ENCODE measurements around the gene UTS2B. TPM values are rescaled to one million over a fixed set of nuclear protein-coding genes. Genes with fewer than 3 reads are reported as not detected.
A peak's percentile ranks its signal among the peaks of the same experiment; 100 is the strongest.

UTS2B gene
- total and polyA plus RNA-seq, 10 of the 15 experiments (the other 5 are each of a cell fraction or from before 2014, with no cell fraction given), result 0.15 to 0.72 (median 0.44) TPM

DNA sequence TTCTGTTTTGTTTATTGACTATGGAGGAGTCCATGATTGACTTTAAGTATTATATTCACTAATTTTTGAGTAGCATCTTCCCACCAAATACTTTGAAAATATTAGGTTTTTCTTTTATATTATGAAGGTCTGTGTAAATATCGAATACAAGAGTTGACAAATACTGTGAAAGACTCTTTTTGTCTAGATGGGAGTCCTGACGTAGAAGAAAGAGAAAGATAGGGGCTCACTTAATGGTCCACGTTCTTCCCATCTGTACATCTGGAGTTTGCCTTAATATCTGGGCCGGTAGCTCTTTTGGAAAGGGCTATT is 7.8 kb upstream of the UTS2B start (continued):
- TF ChIP-seq, protein P1, sequence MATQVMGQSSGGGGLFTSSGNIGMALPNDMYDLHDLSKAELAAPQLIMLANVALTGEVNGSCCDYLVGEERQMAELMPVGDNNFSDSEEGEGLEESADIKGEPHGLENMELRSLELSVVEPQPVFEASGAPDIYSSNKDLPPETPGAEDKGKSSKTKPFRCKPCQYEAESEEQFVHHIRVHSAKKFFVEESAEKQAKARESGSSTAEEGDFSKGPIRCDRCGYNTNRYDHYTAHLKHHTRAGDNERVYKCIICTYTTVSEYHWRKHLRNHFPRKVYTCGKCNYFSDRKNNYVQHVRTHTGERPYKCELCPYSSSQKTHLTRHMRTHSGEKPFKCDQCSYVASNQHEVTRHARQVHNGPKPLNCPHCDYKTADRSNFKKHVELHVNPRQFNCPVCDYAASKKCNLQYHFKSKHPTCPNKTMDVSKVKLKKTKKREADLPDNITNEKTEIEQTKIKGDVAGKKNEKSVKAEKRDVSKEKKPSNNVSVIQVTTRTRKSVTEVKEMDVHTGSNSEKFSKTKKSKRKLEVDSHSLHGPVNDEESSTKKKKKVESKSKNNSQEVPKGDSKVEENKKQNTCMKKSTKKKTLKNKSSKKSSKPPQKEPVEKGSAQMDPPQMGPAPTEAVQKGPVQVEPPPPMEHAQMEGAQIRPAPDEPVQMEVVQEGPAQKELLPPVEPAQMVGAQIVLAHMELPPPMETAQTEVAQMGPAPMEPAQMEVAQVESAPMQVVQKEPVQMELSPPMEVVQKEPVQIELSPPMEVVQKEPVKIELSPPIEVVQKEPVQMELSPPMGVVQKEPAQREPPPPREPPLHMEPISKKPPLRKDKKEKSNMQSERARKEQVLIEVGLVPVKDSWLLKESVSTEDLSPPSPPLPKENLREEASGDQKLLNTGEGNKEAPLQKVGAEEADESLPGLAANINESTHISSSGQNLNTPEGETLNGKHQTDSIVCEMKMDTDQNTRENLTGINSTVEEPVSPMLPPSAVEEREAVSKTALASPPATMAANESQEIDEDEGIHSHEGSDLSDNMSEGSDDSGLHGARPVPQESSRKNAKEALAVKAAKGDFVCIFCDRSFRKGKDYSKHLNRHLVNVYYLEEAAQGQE (IDR thresholded peaks at IDR 0.05; ENCODE audit: low read depth, low read length), result no peak
- no peak for TF ChIP-seq LARP7 (IDR thresholded peaks at IDR 0.05)

DNA sequence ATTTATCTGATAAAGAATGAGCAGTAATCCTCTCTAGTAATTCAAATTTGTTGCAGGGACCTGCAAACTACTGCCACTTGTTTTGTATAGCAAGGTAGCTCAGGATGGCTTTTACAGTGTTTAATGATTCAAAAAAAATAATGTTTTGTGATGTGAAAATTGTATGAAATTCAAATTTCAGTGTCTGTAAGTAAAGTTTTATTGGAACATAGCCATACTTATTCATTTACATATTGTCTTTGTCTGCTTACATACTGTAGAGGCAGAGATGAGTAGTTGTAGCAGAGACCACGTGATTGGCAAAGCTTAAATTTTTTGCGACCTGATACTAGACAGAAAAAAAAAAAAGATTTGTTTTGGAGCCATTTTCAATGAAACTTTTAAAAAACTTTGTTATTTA is 6.5 kb upstream of the UTS2B start:
- Histone ChIP-seq H3K9ac (ENCODE audit: control insufficient read depth, insufficient read depth, low read length) (no peak overlapping the region), H2AFZ (ENCODE audit: control insufficient read depth, low read depth, low read length) (no peak overlapping the region), H3K4me2 (ENCODE audit: control insufficient read depth, insufficient read depth) (peak overlapping the region; percentile 66), H4K20me1 (ENCODE audit: control insufficient read depth, insufficient read depth) (no peaks in the 10 kb centered on the region), H3K36me3 (ENCODE audit: control insufficient read depth in 2 of 2, insufficient read depth in 2 of 2, low read length in 1 of 2) (no peaks in the 10 kb centered on the region), H3K4me3 (peak overlapping the region; percentile 54), H3K79me2 (ENCODE audit: control insufficient read depth, insufficient read depth, low read length) (peaks cover 83% of the 10 kb centered on the region), H3K4me1 (ENCODE audit: control insufficient read depth, insufficient read depth, low read length) (peaks cover 12% of the 10 kb centered on the region; the same call in 1 of the 2 replicates), H3K27ac (ENCODE audit: control insufficient read depth, insufficient read depth) (peak overlapping the region; percentile 15; the same call in 1 of the 2 replicates), H3K9me3 (replicated peaks; ENCODE audit: control insufficient read depth, insufficient read depth, low read length) (no peaks in the 10 kb centered on the region; the same call in 2 of the 3 replicates), H3K27me3 (replicated peaks in 1 of 2; ENCODE audit: control insufficient read depth in 2 of 2, insufficient read depth in 2 of 2, low read length in 1 of 2) (no peaks in the 10 kb centered on the region)
- in situ Hi-C loops (cut with MboI), result no loop called here
- no peak for FAIRE-seq
- ChIA-PET SMC1A (ENCODE audit: uncharacterized antibody, unreplicated experiment) (interaction anchor here (0.8 to 7.9 kb wide), 26 partner anchors 8 to 101 kb away, joined by 3 to 208 read pairs (median 5); no protein-coding TSS in a partner anchor), CTCF (interaction anchor here (0.5 to 2.3 kb wide), 11 partner anchors 9 to 198 kb away, joined by 3 to 25 read pairs (median 4); no protein-coding TSS in a partner anchor), RAD21 (ENCODE audit: unreplicated experiment) (interaction anchor here (1.0 to 7.2 kb wide), 17 partner anchors 8 to 93 kb away, joined by 3 to 108 read pairs (median 8); no protein-coding TSS in a partner anchor), POLR2A (interaction anchor here (0.7 to 6.8 kb wide), 10 partner anchors 8 to 102 kb away, joined by 3 to 49 read pairs (median 4); partner anchors contain the start of gene CCDC50)
- no TSS peak for BruUV-seq (replicated peaks)
- ATAC-seq, result peak; percentile 37
- no peak for DNase-seq (ENCODE audit: low read depth, low spot score)
- intact Hi-C loops (cut with micrococcal nuclease; ENCODE audit: unreplicated experiment), result no loop called here
- WGBS (ENCODE audit: insufficient coverage, insufficient replicate concordance, low lambda C conversion rate, missing lambda C conversion rate), result 4% methylated on average over 2 of the region's 2 CpGs
- no peak for TF ChIP-seq KAT2A (conservative IDR thresholded peaks at IDR 0.05; ENCODE audit: control insufficient read depth, low read depth, low read length)
- 0 out of 2 replicates have a peak, but pooled peaks have one; percentile 5 for TF ChIP-seq ZNF24 (IDR thresholded peaks at IDR 0.05)
- TF ChIP-seq, protein P2, sequence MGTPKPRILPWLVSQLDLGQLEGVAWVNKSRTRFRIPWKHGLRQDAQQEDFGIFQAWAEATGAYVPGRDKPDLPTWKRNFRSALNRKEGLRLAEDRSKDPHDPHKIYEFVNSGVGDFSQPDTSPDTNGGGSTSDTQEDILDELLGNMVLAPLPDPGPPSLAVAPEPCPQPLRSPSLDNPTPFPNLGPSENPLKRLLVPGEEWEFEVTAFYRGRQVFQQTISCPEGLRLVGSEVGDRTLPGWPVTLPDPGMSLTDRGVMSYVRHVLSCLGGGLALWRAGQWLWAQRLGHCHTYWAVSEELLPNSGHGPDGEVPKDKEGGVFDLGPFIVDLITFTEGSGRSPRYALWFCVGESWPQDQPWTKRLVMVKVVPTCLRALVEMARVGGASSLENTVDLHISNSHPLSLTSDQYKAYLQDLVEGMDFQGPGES (IDR thresholded peaks at IDR 0.05), result no peak
- no peak for TF ChIP-seq CREM (IDR thresholded peaks at IDR 0.05; ENCODE audit: low read depth)
- no peak for TF ChIP-seq BHLHE40 (IDR thresholded peaks at IDR 0.05; ENCODE audit: borderline replicate concordance in 1 of 2, low read depth in 2 of 2, low read length in 1 of 2)
- no peak for TF ChIP-seq YY1 (IDR thresholded peaks at IDR 0.05; ENCODE audit: low read depth, low read length)
- TF ChIP-seq, protein P3, sequence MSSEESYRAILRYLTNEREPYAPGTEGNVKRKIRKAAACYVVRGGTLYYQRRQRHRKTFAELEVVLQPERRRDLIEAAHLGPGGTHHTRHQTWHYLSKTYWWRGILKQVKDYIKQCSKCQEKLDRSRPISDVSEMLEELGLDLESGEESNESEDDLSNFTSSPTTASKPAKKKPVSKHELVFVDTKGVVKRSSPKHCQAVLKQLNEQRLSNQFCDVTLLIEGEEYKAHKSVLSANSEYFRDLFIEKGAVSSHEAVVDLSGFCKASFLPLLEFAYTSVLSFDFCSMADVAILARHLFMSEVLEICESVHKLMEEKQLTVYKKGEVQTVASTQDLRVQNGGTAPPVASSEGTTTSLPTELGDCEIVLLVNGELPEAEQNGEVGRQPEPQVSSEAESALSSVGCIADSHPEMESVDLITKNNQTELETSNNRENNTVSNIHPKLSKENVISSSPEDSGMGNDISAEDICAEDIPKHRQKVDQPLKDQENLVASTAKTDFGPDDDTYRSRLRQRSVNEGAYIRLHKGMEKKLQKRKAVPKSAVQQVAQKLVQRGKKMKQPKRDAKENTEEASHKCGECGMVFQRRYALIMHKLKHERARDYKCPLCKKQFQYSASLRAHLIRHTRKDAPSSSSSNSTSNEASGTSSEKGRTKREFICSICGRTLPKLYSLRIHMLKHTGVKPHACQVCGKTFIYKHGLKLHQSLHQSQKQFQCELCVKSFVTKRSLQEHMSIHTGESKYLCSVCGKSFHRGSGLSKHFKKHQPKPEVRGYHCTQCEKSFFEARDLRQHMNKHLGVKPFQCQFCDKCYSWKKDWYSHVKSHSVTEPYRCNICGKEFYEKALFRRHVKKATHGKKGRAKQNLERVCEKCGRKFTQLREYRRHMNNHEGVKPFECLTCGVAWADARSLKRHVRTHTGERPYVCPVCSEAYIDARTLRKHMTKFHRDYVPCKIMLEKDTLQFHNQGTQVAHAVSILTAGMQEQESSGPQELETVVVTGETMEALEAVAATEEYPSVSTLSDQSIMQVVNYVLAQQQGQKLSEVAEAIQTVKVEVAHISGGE (CRISPR knock-in tag; IDR thresholded peaks at IDR 0.05), result no peak
